KMS-11 (cell line): ENCODE measurements around the gene DNALI1.
A peak's percentile ranks its signal among the peaks of the same experiment; 100 is the strongest.
"Not testable (repeated sequence)": the region's sequence is repeated elsewhere in the genome, so short reads cannot be mapped to it uniquely, and the experiment has no call there.

ENCODE experiments used
- H2AFZ ChIP-seq: fragments of 200-600 bp; sonication (generic); 2 replicates; pipeline ENCODE4 v1.6.1; 2016; ENCODE audit warnings: antibody characterized with exemption, mixed run types, low read depth
- H3K27ac ChIP-seq: fragments of 200-600 bp; sonication (generic); 2 replicates; pipeline ENCODE4 v1.6.1; 2016; ENCODE audit warnings: mild to moderate bottlenecking, mixed run types
- H3K27me3 ChIP-seq: fragments of 200-600 bp; sonication (generic); 2 replicates; pipeline ENCODE4 v1.6.1; 2017; ENCODE audit warnings: mild to moderate bottlenecking, low read depth, mixed run types, moderate library complexity; ENCODE audit not compliant: insufficient read depth
- H3K36me3 ChIP-seq: fragments of 200-600 bp; sonication (generic); 2 replicates; pipeline ENCODE4 v1.6.1; 2017; ENCODE audit warnings: mild to moderate bottlenecking, mixed run types; ENCODE audit not compliant: insufficient read depth
- H3K4me1 ChIP-seq: fragments of 200-600 bp; sonication (generic); 2 replicates; pipeline ENCODE4 v1.6.1; 2016; ENCODE audit warnings: mild to moderate bottlenecking, low read depth, mixed run types; ENCODE audit not compliant: poor library complexity, severe bottlenecking
- H3K4me2 ChIP-seq: fragments of 200-600 bp; sonication (generic); 2 replicates; pipeline ENCODE4 v1.7.0; 2016; ENCODE audit warnings: mild to moderate bottlenecking, mixed run types
- H3K4me3 ChIP-seq: fragments of 200-600 bp; sonication (generic); IDR thresholded peaks from 2 replicates; pipeline ENCODE4 v1.6.1; 2017; ENCODE audit warnings: low read depth, low read length, mixed read lengths; ENCODE audit not compliant: insufficient read depth
- H3K79me2 ChIP-seq: fragments of 200-600 bp; sonication (generic); 2 replicates; pipeline ENCODE4 v1.6.1; 2016; ENCODE audit warnings: low read depth, mixed run types; ENCODE audit not compliant: insufficient read depth
- H3K9ac ChIP-seq: fragments of 200-600 bp; sonication (generic); 2 replicates; pipeline ENCODE4 v1.6.1; 2016; ENCODE audit warnings: mild to moderate bottlenecking, mixed run types
- H4K20me1 ChIP-seq: fragments of 200-600 bp; sonication (generic); 2 replicates; pipeline ENCODE4 v1.6.1; 2016; ENCODE audit warnings: mild to moderate bottlenecking, mixed run types; ENCODE audit not compliant: insufficient read depth
- CTCF ChIP-seq: fragments of 200-600 bp; sonication (generic); conservative IDR thresholded peaks from 2 replicates; pipeline ENCODE4 v1.6.1; 2017; ENCODE audit warnings: low read depth, mild to moderate bottlenecking, antibody characterized with exemption, low read length, moderate library complexity, mixed read lengths

DNALI1 gene

GRCh38 chr1:37553927-37554808 lies 2.6 kb upstream of the DNALI1 start, which contains the start of gene SNIP1:
Gene SNIP1 (minus strand): TSS chr1:37554293. CDS start chr1:37554229, 64 bp downstream.
- Histone ChIP-seq H3K27ac (peak within 1 kb of the TSS; percentile 47), H4K20me1 (no peaks in the 10 kb centered on the region), H3K79me2 (peaks cover 27% of the 10 kb centered on the region), H3K4me2 (peak within 1 kb of the TSS; percentile 93), H2AFZ (peak within 1 kb of the TSS; percentile 85), H3K36me3 (no peaks in the 10 kb centered on the region), H3K4me3 (peak within 1 kb of the TSS; percentile 87), H3K27me3 (no peaks in the 10 kb centered on the region), H3K4me1 (peaks cover 35% of the 10 kb centered on the region), H3K9ac (peak within 1 kb of the TSS; percentile 59)
- no peak for TF ChIP-seq CTCF

- no peak for TF ChIP-seq CTCF
- Histone ChIP-seq H3K4me1 (peaks cover 14% of the 10 kb centered on the region), H3K27ac (no peak overlapping the region), H3K4me3 (no peak overlapping the region), H3K9ac (no peak overlapping the region), H3K27me3 (no peaks in the 10 kb centered on the region), H3K79me2 (peaks cover 14% of the 10 kb centered on the region), H3K4me2 (no peak overlapping the region), H4K20me1 (no peaks in the 10 kb centered on the region), H3K36me3 (no peaks in the 10 kb centered on the region), H2AFZ (no peak overlapping the region)
These were observed 662 bp downstream of the DNALI1 start for GRCh38 chr1:37557402-37557801.

DNA sequence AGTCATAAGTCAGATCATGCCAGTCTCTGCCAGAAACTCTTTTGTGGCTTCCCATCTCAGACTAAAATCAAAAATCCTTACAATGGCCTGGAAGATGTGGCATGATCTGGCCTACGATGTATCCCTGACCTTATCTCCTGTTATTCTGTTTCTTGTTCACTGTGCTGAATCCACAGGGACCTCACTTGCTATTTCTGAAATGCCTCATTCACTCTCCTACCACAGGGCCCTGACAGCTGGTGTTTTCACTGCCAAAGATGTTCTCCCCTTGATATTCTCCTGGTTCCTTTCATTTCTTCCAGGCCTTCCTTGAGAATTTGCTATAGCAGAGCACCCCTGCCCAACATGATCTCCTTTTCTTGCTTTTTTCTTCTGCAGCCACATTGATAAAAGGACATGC lies 1.7 kb downstream of the DNALI1 start:
- H3K36me3 ChIP-seq, result no peaks in the 10 kb centered on the region
- no peak overlapping the region for H3K9ac ChIP-seq
- no peaks in the 10 kb centered on the region for H3K27me3 ChIP-seq
- peaks cover 5% of the 10 kb centered on the region for H3K4me1 ChIP-seq
- no peak overlapping the region for H3K27ac ChIP-seq
- H3K79me2 ChIP-seq, result peaks cover 4% of the 10 kb centered on the region
- no peaks in the 10 kb centered on the region for H4K20me1 ChIP-seq
- H2AFZ ChIP-seq, result no peak overlapping the region
- TF ChIP-seq CTCF, result no peak
- no peak overlapping the region for H3K4me3 ChIP-seq
- H3K4me2 ChIP-seq, result no peak overlapping the region

DNA sequence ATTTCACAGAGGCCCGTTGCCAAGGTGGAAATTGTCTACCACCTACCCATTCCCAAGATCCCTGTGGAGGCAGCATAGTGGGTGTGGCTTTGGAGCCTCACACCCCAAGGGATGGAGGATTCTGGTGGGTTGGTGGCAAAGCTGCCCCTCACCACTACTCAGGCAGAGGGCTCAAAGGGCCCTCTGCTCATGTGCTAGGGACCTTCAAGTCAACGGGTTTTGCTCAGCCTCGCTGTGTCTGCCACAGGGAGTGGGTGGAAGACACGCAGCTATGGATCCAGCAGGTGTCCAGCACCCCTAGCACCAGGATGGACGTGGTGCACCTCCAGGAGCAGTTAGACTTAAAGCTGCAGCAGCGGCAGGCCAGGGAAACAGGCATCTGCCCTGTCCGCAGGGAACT lies 2.3 kb downstream of the DNALI1 start:
- no peak overlapping the region for H3K4me3 ChIP-seq
- H4K20me1 ChIP-seq, result no peaks in the 10 kb centered on the region
- no peak overlapping the region for H2AFZ ChIP-seq
- no peak for TF ChIP-seq CTCF
- no peak overlapping the region for H3K4me2 ChIP-seq
- H3K9ac ChIP-seq, result no peak overlapping the region
- peaks cover 4% of the 10 kb centered on the region for H3K4me1 ChIP-seq
- H3K27ac ChIP-seq, result no peak overlapping the region
- no peaks in the 10 kb centered on the region for H3K36me3 ChIP-seq
- no peaks in the 10 kb centered on the region for H3K79me2 ChIP-seq
- H3K27me3 ChIP-seq, result no peaks in the 10 kb centered on the region

DNA sequence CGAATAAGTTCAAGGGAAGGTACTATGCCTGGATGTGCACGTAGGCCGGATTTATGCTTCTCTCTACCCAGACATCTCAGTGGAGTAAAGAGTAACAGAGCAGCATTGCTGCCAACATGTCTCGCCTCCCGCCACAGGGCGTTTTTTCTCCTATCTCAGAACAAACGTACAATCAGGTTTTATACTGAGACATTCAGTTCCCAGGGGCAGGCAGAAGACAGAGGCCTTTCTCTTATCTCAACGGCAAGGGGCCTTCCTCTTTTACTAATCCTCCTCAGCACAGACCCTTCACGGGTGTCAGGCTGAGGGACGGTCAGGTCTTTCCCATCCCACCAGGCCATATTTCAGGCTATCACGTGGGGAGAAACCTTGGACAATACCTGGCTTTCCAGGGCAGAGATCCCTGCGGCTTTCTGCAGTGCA lies 3.2 kb downstream of the DNALI1 start:
- H3K4me3 ChIP-seq, H3K27me3 ChIP-seq, H2AFZ ChIP-seq, H4K20me1 ChIP-seq, H3K4me1 ChIP-seq, H3K79me2 ChIP-seq, H3K4me2 ChIP-seq, H3K36me3 ChIP-seq, H3K27ac ChIP-seq, H3K9ac ChIP-seq: not testable (repeated sequence)
